Kidney (tissue), 14 donors: ENCODE data around the gene ADAMTS19. TPM values are rescaled to one million over a fixed set of nuclear protein-coding genes. Genes with fewer than 3 reads are reported as not detected.

ENCODE experiments used
- DNase-seq, 5 donors: peaks; one replicate each; pipeline ENCODE4 v3.0.0-alpha.2; 2013 to 2020
- FAIRE-seq: peaks from 2 replicates; lab custom pipeline; 2012; peaks lifted over from hg19 to GRCh38; lab: Jason Lieb, UNC
- H3K27ac ChIP-seq, 2 donors: one replicate each; pipeline ENCODE4 v1.7.0; 2013; ENCODE audit warnings: low read depth in 2 of 2, low read length in 2 of 2, inconsistent platforms in 1 of 2
- H3K27me3 ChIP-seq: one replicate; pipeline ENCODE4 v1.7.1; 2013; ENCODE audit warnings: low read length, inconsistent platforms; ENCODE audit not compliant: control insufficient read depth, insufficient read depth
- H3K36me3 ChIP-seq, 3 donors: one replicate each; pipeline versions ENCODE4 v1.7.0 to v1.7.1; 2013; ENCODE audit warnings: low read length in 3 of 3, control low read depth in 1 of 3, inconsistent platforms in 1 of 3; ENCODE audit not compliant: insufficient read depth in 3 of 3, control insufficient read depth in 2 of 3
- H3K4me1 ChIP-seq, 3 donors: one replicate each; pipeline versions ENCODE4 v1.7.0 to v1.7.1; 2013; ENCODE audit warnings: low read length in 3 of 3, inconsistent platforms in 1 of 3, low read depth in 1 of 3; ENCODE audit not compliant: control insufficient read depth in 2 of 3, insufficient read depth in 2 of 3
- H3K4me3 ChIP-seq, 3 donors: one replicate each; pipeline versions ENCODE4 v1.7.0 to v1.8.1; 2013; ENCODE audit warnings: low read length in 3 of 3, control low read depth in 1 of 3, inconsistent platforms in 1 of 3
- H3K9ac ChIP-seq, 3 donors: one replicate each; pipeline versions ENCODE4 v1.7.0 to v1.7.1; 2013; ENCODE audit warnings: low read length in 3 of 3, control low read depth in 1 of 3, inconsistent platforms in 1 of 3
- H3K9me3 ChIP-seq, 3 donors: one replicate each; pipeline versions ENCODE4 v1.7.0 to v1.7.1; 2013; ENCODE audit warnings: low read length in 3 of 3, control low read depth in 1 of 3, inconsistent platforms in 1 of 3; ENCODE audit not compliant: control insufficient read depth in 2 of 3, insufficient read depth in 1 of 3
- intact Hi-C: fragments of 100-400 bp; cut with DNase I; formaldehyde crosslinking; loops from one replicate; pipeline ENCODE4 v1.11.1; 2022
- polyA plus RNA-seq: library from polyadenylated mRNA; stranded (reverse); fragments of 350-450 nt; fragmentation: Illumina TruSeq; extraction: RNeasy Lipid Tissue Mini Kit (QIAGEN cat#74804); gene quantifications from one replicate; pipeline ENCODE4 v1.2.3, GENCODE V29; 2014; ENCODE audit warnings: low read depth, low replicate concordance; ENCODE audit not compliant: insufficient read depth
- total RNA-seq: library from RNA; stranded (reverse); fragmentation: NEBNext Ultra II Directional; extraction: Animal tissue kit (Norgen Biotek cat#: 25700); gene quantifications from one replicate; pipeline ENCODE4 v1.2.1, GENCODE V29; 2021
- TF ChIP-seq, protein P1 (sequence below): IDR thresholded peaks from 3 replicates; pipeline ENCODE4 v1.5.1; 2012; ENCODE audit warnings: mild to moderate bottlenecking, moderate library complexity, borderline replicate concordance; ENCODE audit not compliant: insufficient read depth; ENCODE audit errors: extremely low read depth
- donor health status: control.
- donor health status: control.
- donor health status: control.
- donor health status: control.
- donor health status: control.
- donor health status: DM: yes; HTN: yes; CAD: no.
- donor health status: Normal renal cell carcinoma (clear cell type).

Gene ADAMTS19
- total and polyA plus RNA-seq, 2 donors from 2014 or later = 0.73 TPM; not detected in 1

DNA sequence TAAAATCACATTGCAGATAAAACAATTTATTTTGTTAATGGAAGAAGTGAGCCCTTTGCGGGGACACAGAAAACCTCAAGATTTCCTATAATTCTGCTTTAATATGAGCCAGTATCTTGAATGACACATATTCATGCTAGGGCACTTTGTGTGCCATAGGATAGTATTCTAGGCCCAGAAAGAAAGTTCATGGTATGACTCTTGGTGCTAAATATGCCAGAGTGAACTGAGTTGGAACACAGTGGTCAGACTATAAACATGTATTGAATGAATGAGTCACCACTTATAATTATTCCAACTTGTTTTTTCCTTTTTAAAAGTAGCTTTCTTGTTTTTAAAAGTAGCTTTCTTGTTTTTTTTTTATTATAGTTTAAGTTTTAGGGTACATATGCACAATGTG lies 46.0 kb downstream of the ADAMTS19 start:
- intact Hi-C loops = no loop called here

DNA sequence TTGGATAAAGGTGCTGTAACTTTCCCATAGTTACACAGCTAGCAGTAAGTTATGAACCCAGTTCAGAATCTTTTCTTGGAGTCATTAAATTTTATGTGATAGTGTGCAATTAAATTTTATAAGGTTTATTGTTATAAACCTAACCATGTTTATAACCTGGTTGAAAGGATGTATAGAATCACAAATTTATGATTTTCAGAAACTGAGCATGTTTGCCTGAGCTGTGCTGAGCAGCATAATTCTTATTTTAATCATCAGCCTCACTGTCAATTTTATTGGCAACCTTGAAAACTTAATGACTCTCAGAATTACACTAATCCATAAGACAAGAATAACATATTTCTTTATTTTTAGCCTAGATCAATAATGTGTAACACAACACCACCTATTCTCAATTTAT lies 46.9 kb downstream of the ADAMTS19 start:
- DNase-seq = no peak
- no peak for FAIRE-seq
- no peak overlapping the region for H3K9ac ChIP-seq
- H3K9me3 ChIP-seq = no peaks in the 10 kb centered on the region
- no peaks in the 10 kb centered on the region for H3K36me3 ChIP-seq
- intact Hi-C loops = no loop called here
- TF ChIP-seq, protein P1, sequence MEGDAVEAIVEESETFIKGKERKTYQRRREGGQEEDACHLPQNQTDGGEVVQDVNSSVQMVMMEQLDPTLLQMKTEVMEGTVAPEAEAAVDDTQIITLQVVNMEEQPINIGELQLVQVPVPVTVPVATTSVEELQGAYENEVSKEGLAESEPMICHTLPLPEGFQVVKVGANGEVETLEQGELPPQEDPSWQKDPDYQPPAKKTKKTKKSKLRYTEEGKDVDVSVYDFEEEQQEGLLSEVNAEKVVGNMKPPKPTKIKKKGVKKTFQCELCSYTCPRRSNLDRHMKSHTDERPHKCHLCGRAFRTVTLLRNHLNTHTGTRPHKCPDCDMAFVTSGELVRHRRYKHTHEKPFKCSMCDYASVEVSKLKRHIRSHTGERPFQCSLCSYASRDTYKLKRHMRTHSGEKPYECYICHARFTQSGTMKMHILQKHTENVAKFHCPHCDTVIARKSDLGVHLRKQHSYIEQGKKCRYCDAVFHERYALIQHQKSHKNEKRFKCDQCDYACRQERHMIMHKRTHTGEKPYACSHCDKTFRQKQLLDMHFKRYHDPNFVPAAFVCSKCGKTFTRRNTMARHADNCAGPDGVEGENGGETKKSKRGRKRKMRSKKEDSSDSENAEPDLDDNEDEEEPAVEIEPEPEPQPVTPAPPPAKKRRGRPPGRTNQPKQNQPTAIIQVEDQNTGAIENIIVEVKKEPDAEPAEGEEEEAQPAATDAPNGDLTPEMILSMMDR = no peak
- no peaks in the 10 kb centered on the region for H3K4me1 ChIP-seq
- H3K27ac ChIP-seq = no peak overlapping the region
- H3K4me3 ChIP-seq = no peak overlapping the region
- H3K27me3 ChIP-seq = no peaks in the 10 kb centered on the region

More for the DNA sequence above, 46.0 kb downstream of the ADAMTS19 start:
- Histone ChIP-seq H3K36me3 (no peaks in the 10 kb centered on the region), H3K27me3 (no peaks in the 10 kb centered on the region), H3K9ac (no peak overlapping the region), H3K4me3 (no peak overlapping the region), H3K4me1 (no peaks in the 10 kb centered on the region), H3K9me3 (no peaks in the 10 kb centered on the region), H3K27ac (no peak overlapping the region)
- DNase-seq = no peak
- TF ChIP-seq, protein P1 = no peak
- no peak for FAIRE-seq

DNA sequence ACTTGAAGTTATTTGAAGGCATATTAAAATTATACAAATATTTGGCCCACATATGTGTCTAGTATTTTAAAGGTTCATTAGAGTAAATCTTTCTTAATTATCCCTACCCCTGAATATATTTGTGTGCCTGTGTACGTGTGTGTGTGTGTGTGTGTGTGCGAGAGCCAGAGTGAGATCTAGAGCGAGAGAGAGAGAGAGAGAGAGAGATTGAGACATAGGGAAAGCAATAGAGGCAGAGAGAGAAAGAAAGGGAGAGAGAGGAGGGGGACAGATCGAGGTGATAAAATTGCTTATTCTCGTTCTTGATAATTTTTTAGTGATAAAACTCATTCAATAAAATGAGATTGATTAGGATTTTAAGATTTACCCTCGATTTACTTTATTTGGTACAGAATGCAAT lies 47.4 kb downstream of the ADAMTS19 start:
- no peaks in the 10 kb centered on the region for H3K27me3 ChIP-seq
- no peak overlapping the region for H3K9ac ChIP-seq
- H3K36me3 ChIP-seq = no peaks in the 10 kb centered on the region
- TF ChIP-seq, protein P1 = no peak
- no peaks in the 10 kb centered on the region for H3K9me3 ChIP-seq
- intact Hi-C loops = no loop called here
- H3K4me1 ChIP-seq = no peaks in the 10 kb centered on the region
- no peak overlapping the region for H3K27ac ChIP-seq
- FAIRE-seq = no peak
- no peak for DNase-seq
- no peak overlapping the region for H3K4me3 ChIP-seq

DNA sequence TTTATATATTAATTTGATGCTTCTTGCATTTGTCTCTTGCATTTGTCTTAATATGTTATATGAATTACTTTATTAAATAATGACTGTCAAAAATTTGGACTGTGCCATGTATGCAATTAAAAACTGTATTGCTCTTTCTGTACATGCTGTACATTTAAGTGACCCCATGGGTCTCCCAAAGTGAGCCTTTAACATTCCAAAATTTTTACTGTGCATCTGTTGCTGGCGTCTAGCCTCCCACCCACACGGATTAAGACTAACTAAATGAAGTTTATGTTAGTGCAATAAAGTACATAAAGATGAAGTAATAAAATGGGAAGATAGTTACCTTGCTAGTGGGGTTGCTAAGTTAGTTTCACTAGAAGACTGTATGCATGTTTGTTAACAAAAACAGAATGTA lies 48.5 kb downstream of the ADAMTS19 start:
- FAIRE-seq = no peak
- no peak overlapping the region for H3K4me3 ChIP-seq
- TF ChIP-seq, protein P1 = no peak
- intact Hi-C loops = no loop called here
- no peak overlapping the region for H3K27ac ChIP-seq
- H3K9me3 ChIP-seq = no peaks in the 10 kb centered on the region
- no peaks in the 10 kb centered on the region for H3K36me3 ChIP-seq
- DNase-seq = no peak
- H3K9ac ChIP-seq = no peak overlapping the region
- no peaks in the 10 kb centered on the region for H3K4me1 ChIP-seq
- H3K27me3 ChIP-seq = no peaks in the 10 kb centered on the region
